Thyroid gland (tissue), 4 donors: ENCODE data around the gene OR2A5.

ENCODE experiments used
- CTCF ChIP-seq, 6 experiments: fragments of 200-600 bp in 3 of 6; fragments of 450-650 bp in 3 of 6; sonication (generic) in 3 of 6; IDR thresholded peaks; one replicate each; pipeline ENCODE4 v1.5.1; 2016 to 2019; ENCODE audit warnings: antibody characterized with exemption in 6 of 6, mild to moderate bottlenecking in 2 of 6, inconsistent platforms in 1 of 6, moderate library complexity in 1 of 6
- POLR2A ChIP-seq, 2 donors: fragments of 450-650 bp; IDR thresholded peaks; one replicate each; pipeline ENCODE4 v1.6.1; 2017; ENCODE audit warnings: antibody characterized with exemption in 2 of 2, mild to moderate bottlenecking in 2 of 2, moderate library complexity in 1 of 2

- no peak for TF ChIP-seq CTCF (IDR thresholded peaks at IDR 0.05)
- TF ChIP-seq POLR2A (IDR thresholded peaks at IDR 0.05): no peak
These were observed 9.2 kb downstream of the OR2A5 start for GRCh38 chr7:144057954-144058353.
